NB4 (cell line): ENCODE measurements around the gene EOLA1.
"Not testable (repeated sequence)": the region's sequence is repeated elsewhere in the genome, so short reads cannot be mapped to it uniquely, and the experiment has no call there.

Experiments used
- MAX ChIP-seq: IDR thresholded peaks from 2 replicates; pipeline ENCODE4 v1.6.1; 2011; ENCODE audit warnings: low read depth, low read length
- MYC ChIP-seq: IDR thresholded peaks from 2 replicates; pipeline ENCODE4 v1.6.1; 2011; ENCODE audit warnings: low read depth, low read length

GRCh38 chrX:149534926-149535602 lies 5.7 kb upstream of the EOLA1 start:
- not testable (repeated sequence) for TF ChIP-seq MAX, MYC
